GM18507 (cell line): ENCODE data around the gene BEAN1.
"Not testable (repeated sequence)": the region's sequence is repeated elsewhere in the genome, so short reads cannot be mapped to it uniquely, and the experiment has no call there.

Source experiments
- DNase-seq: peaks from one replicate; pipeline ENCODE4 v3.0.0; 2011; ENCODE audit warnings: low read depth; ENCODE audit not compliant: insufficient read length; ENCODE audit errors: extremely low spot score
- FAIRE-seq: peaks from 2 replicates; lab custom pipeline; 2011; peaks lifted over from hg19 to GRCh38; lab: Jason Lieb, UNC

The BEAN1 gene

DNA sequence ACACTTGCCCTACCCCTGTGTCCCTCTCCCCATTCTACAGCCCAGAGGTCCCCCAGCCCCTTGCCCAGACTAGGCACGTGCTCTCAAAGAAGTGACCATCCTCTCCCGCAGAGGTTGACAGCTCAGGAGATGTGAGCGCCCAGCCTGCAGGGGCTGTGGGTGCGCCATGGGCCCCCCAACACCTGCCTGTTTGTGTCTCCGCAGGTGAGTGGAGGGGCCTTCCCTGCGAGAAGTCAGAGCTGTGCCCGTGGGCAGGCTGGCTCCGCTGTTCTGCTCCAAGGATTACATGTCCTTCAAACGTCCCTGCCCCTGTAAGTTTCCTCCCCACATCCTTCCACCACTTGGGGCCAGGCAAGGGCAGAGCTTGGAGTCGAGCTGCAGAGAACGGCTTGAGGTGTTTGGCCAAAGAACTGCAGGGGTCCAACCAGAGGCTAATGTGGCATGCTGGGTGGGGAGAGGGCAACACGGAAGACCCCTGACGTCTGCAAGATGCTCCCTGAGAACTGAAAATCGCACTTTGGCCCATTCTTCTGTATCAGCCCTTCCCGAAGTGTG, 10.4 kb downstream of the BEAN1 start:
- DNase-seq: no peak
- no peak for FAIRE-seq

- FAIRE-seq (no peak), DNase-seq (no peak)
These were observed 11.4 kb downstream of the BEAN1 start for GRCh38 chr16:66438536-66438935.

GRCh38 chr16:66439051-66439730, 12.1 kb downstream of the BEAN1 start:
- no peak for DNase-seq
- FAIRE-seq: no peak

DNA sequence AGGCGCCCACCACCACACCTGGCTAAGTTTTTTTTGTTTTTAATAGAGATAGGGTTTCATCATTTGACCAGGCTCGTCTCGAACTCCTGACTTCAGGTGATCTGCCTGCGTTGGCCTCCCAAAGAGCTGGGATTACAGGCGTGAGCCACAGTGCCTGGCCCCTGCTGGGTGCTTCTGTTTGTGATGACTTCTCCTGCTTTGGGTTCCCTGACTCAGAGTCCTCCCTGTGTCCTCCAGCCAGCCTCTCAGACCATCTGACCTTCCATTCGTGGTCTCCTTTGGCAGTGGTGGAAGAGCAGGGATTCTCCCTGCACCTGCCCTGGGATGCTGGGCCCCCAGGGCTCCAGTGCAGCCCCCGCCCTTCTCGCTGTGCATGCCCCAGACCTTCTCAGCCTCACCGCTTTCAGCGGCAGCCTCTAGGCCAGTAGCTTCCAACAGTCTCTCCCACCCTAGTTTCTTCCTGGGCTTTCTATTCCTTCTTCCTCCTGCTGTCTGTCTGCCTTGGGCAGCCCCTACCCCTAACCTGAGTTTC, 13.2 kb downstream of the BEAN1 start:
- FAIRE-seq (no peak), DNase-seq (no peak)

DNA sequence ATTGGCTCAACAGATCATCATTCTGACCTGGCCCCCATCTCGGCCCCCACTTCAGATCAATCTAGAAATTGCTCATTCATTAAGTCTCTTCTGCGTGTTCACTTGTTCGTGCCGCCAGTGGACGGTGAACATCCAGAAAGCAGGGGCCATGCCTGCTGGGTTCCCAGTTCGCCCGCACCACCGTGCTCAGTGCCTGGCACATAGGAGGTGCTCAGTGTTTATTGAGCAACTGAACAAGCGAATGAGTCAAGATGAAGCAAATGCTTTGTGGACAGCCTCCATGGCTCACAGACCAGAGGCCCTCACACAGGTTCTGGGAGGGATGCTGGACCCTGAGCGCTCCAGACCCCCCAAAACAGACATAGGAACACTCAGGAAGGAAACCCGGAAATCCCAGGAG, 13.9 kb downstream of the BEAN1 start:
- DNase-seq (no peak), FAIRE-seq (no peak)

DNA sequence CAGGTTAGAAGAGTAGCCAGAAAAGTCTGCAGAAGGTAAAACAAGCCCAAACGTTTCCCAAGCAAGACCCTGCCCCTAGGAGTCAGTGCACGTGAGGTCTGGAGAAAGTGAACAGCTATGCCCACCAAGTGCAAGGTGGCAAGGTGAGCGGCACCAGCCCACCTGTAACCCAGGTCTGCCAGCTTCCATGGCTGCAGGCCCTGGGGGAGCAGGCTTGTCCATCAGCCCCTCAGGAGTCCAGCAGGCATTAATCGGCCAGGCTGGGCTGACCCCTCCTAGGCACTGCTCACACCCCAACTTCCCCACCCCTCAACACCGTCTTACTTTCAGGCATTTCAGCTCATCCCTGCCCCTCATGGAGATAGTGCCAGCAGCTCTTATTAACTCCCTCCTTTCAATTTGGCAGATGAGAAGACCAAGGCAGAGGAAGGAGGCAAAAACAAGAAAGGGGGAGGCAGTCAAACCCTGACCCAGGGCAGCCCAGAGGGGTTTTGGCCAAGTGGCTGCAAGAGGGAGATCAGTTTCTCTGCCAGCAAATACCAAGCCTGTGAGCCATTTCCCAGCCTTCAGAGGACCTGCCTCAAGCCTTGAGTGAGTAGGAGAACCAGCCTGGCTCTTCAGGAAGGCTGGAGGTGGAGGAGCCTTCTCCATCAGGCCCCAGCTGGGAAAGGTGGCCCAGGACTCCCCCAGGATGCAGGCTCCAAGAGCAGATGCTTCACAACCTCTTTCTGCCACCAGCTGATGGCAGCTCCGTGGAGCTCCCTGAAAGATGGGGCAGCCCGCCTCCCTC, 14.7 kb downstream of the BEAN1 start:
- FAIRE-seq (no peak), DNase-seq (no peak)

DNA sequence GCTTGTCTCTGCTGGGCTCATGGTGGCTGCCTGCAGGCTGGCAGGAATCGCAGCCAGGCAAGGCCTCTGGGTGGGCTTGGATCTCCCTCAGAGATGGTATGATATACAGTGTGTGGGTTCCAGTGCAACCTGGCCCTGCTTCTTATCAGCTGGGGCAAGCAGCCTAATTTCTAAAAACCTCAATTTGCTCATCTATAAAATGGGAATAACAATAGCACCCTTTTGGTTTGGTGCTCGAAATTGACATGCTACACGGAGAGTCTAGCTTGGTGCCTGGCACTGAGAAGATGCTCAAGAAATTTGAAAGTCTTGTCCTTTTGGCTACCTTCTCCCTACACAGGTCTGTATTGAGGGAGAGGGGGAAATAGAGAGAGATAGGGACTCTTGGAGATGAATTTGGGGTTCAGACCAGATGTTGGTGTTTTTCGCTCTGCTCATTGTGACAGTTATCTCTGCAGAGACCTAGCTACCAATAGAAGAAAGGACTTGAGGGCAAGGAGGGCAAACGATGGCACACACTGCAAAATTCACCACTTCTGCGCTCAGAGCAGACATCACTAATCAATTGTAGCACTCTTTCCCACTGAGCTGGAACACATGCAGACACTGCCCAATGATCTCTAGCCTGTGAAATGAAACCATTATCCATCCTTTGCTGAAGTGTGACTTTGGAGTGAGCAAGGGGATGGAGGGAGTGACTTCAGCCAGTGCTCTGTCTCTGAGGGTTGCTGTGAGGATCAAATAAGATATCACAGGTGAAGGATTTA, 15.6 kb downstream of the BEAN1 start:
- DNase-seq (no peak), FAIRE-seq (no peak)

GRCh38 chr16:66443269-66443652, 16.2 kb downstream of the BEAN1 start:
- DNase-seq (no peak), FAIRE-seq (no peak)

GRCh38 chr16:66444049-66444481, 17.0 kb downstream of the BEAN1 start:
- no peak for FAIRE-seq
- DNase-seq: no peak

DNA sequence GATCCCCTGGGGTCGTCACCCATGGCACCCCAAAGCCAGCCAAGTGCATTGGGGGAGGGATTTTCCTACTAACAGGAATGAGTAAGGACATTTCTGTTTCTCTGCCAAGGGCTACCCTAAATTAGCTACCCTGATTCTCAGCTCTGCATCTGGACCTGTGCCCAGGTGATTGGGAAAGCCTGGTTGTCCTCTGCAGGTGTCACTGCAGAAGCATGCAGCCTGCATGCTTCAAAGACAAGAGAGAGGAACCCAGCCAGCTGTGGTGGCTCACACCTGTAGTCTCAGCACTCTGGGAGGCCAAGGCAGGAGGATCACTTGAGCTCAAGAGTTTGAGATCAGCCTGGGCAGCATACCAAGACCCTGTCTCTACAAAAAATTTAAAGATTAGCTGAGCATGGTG, 19.6 kb downstream of the BEAN1 start:
- DNase-seq (no peak), FAIRE-seq (no peak)

- DNase-seq (no peak), FAIRE-seq (no peak)
These were observed 20.4 kb downstream of the BEAN1 start for GRCh38 chr16:66447491-66447890.

- DNase-seq (no peak), FAIRE-seq (no peak)
These were observed 24.5 kb downstream of the BEAN1 start for GRCh38 chr16:66451548-66451947.

- not testable (repeated sequence) for DNase-seq, FAIRE-seq
These were observed 26.1 kb downstream of the BEAN1 start for GRCh38 chr16:66453230-66453629.

DNA sequence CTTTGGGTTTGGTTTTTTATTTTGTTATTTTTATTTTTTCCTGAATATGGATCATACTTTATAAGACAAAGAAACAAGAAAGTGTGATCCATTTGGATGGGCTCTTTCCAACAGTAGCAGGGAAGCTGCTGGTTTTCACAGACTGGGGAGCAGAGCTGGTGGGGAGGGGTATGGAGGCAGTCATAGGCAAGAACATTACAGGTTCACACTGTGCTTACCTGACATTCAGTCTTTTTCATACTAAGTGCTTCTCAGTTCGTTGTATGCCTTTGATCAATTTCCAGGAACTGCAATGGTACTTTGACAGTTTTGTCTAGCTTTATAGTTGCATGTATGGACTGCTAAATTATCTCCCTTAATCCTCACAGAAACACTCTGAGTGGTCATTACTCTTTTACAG, 27.7 kb downstream of the BEAN1 start:
- DNase-seq (no peak), FAIRE-seq (no peak)

DNA sequence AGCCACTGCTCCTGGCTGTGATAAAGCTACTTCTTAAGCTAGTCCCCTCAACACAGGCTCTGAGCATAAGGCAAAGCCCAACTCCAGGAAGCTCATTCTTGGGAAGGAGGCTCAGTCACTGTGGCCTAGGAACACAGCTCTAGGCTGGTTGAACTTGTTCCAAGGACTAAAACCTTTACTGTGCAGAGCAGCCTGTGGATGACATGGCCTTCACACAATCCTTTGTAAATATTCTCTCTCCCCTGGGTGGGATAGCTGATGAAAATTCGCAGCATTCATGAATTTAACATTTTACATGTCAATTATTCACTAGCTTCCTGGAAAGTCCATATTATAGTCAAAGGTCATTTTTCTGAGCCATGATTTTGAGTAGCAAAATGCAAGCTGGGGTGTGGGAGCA, 28.9 kb downstream of the BEAN1 start:
- FAIRE-seq (no peak), DNase-seq (no peak)

- FAIRE-seq (no peak), DNase-seq (no peak)
These were observed 30.8 kb downstream of the BEAN1 start for GRCh38 chr16:66457888-66458287.

GRCh38 chr16:66458292-66458691, 31.2 kb downstream of the BEAN1 start:
- no peak for FAIRE-seq

GRCh38 chr16:66458853-66459252, 31.8 kb downstream of the BEAN1 start:
- FAIRE-seq (no peak), DNase-seq (no peak)

More at GRCh38 chr16:66458292-66458691, 31.2 kb downstream of the BEAN1 start:
- no peak for DNase-seq

DNA sequence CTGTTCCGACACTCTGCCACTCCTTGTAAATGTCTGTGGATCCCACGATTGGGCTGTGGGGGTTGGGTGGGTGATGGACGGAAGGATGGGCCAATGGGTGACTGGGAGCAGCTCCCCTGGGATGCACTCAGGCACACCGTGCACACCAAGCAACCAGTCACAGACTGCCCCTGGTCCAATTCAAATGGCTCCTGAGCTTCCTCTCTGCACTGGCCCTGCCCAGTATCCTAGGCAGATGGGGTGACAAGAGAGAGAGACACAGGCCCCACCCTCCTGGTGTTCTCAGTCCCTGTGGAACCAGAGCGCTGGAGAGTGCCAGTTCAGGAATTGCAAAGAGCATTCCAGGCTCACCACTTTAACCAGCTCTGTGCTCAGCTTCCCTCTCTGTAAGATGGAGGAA, 32.8 kb downstream of the BEAN1 start:
- DNase-seq (no peak), FAIRE-seq (no peak)

- DNase-seq (no peak), FAIRE-seq (no peak)
These were observed 33.6 kb downstream of the BEAN1 start for GRCh38 chr16:66460703-66461102.
